ENCODE results near the gene AGRN.
A peak's percentile ranks its signal among the peaks of the same experiment; 100 is the strongest.
"Not testable (repeated sequence)": the region's sequence is repeated elsewhere in the genome, so short reads cannot be mapped to it uniquely, and the experiment has no call there.

Gene AGRN

GRCh38 chr1:978835-979743, 40.8 kb upstream of the AGRN start:
- Mint-ChIP-seq H3K4me1 (peaks cover 6% of the 10 kb centered on the region), H3K9me3 (no peaks in the 10 kb centered on the region), H3K36me3 (no peaks in the 10 kb centered on the region), H3K4me3 (no peak overlapping the region), H3K27ac (no peak overlapping the region)
- DNase-seq (ENCODE audit: low spot score in 2 of 2), result no peak
- no peak for ATAC-seq

GRCh38 chr1:979744-980072, 40.2 kb upstream of the AGRN start:
- Mint-ChIP-seq H3K27ac (no peak overlapping the region), H3K9me3 (no peaks in the 10 kb centered on the region), H3K4me3 (no peak overlapping the region), H3K4me1 (peaks cover 6% of the 10 kb centered on the region), H3K36me3 (no peaks in the 10 kb centered on the region)
- no peak for ATAC-seq
- no peak for DNase-seq (ENCODE audit: low spot score in 2 of 2)

- Mint-ChIP-seq H3K27ac (no peak overlapping the region), H3K36me3 (no peaks in the 10 kb centered on the region)
- no peak for DNase-seq (ENCODE audit: low spot score in 2 of 2)
Measured at GRCh38 chr1:980137-980571, 39.8 kb upstream of the AGRN start.

GRCh38 chr1:980602-981395, 39.1 kb upstream of the AGRN start:
- no peak overlapping the region for H3K4me3 Mint-ChIP-seq
- H3K36me3 Mint-ChIP-seq, result no peaks in the 10 kb centered on the region
- H3K27ac Mint-ChIP-seq, result no peak overlapping the region
- peaks cover 3% of the 10 kb centered on the region for H3K4me1 Mint-ChIP-seq
- ATAC-seq (no peak), DNase-seq (ENCODE audit: low spot score in 2 of 2) (no peak)
- H3K9me3 Mint-ChIP-seq, result no peaks in the 10 kb centered on the region

More at GRCh38 chr1:980137-980571, 39.8 kb upstream of the AGRN start:
- Mint-ChIP-seq H3K9me3 (no peaks in the 10 kb centered on the region), H3K4me3 (no peak overlapping the region), H3K4me1 (peaks cover 6% of the 10 kb centered on the region)
- no peak for ATAC-seq

- H3K36me3 Mint-ChIP-seq, result no peaks in the 10 kb centered on the region
- H3K27ac Mint-ChIP-seq, result no peak overlapping the region
- no peak overlapping the region for H3K4me3 Mint-ChIP-seq
- no peaks in the 10 kb centered on the region for H3K9me3 Mint-ChIP-seq
- H3K4me1 Mint-ChIP-seq, result no peaks in the 10 kb centered on the region
- no peak for DNase-seq (ENCODE audit: low spot score in 2 of 2)
- no peak for ATAC-seq
Measured at GRCh38 chr1:981491-981954, 38.4 kb upstream of the AGRN start.

- no peak within 1 kb of the TSS for H3K27ac Mint-ChIP-seq
- no peaks in the 10 kb centered on the region for H3K36me3 Mint-ChIP-seq
- ATAC-seq, result no peak
Measured at GRCh38 chr1:981955-982558, 37.9 kb upstream of the AGRN start, which contains the start of gene PERM1. PERM1 (minus strand) TSS chr1:982093; CDS start chr1:981029, 1,064 bp downstream.

GRCh38 chr1:982765-983436, 37.0 kb upstream of the AGRN start:
- Mint-ChIP-seq H3K9me3 (no peaks in the 10 kb centered on the region), H3K36me3 (no peaks in the 10 kb centered on the region), H3K27ac (no peak overlapping the region), H3K4me3 (no peak overlapping the region), H3K4me1 (no peaks in the 10 kb centered on the region)
- DNase-seq (ENCODE audit: low spot score in 2 of 2) (no peak), ATAC-seq (no peak)

More at GRCh38 chr1:981955-982558, 37.9 kb upstream of the AGRN start, which contains the start of gene PERM1:
- H3K9me3 Mint-ChIP-seq, result no peaks in the 10 kb centered on the region
- H3K4me3 Mint-ChIP-seq, result no peak within 1 kb of the TSS
- no peaks in the 10 kb centered on the region for H3K4me1 Mint-ChIP-seq
- DNase-seq (ENCODE audit: low spot score in 2 of 2), result no peak

- Mint-ChIP-seq H3K4me3 (no peak overlapping the region), H3K9me3 (no peaks in the 10 kb centered on the region), H3K4me1 (peaks cover 7% of the 10 kb centered on the region), H3K36me3 (peaks cover 2% of the 10 kb centered on the region), H3K27ac (no peak overlapping the region)
- peak; percentile 64 for ATAC-seq
- DNase-seq (ENCODE audit: low spot score in 2 of 2), result peak; percentile 64 to 83
Measured at GRCh38 chr1:983798-984475, 36.0 kb upstream of the AGRN start.

- ATAC-seq (no peak), DNase-seq (ENCODE audit: low spot score in 2 of 2) (no peak)
- H3K27ac Mint-ChIP-seq, result no peak overlapping the region
- peaks cover 7% of the 10 kb centered on the region for H3K36me3 Mint-ChIP-seq
- no peaks in the 10 kb centered on the region for H3K9me3 Mint-ChIP-seq
- peaks cover 10% of the 10 kb centered on the region for H3K4me1 Mint-ChIP-seq
- H3K4me3 Mint-ChIP-seq, result no peak overlapping the region
Measured at GRCh38 chr1:984476-984814, 35.5 kb upstream of the AGRN start.

GRCh38 chr1:985126-985525, 34.8 kb upstream of the AGRN start:
- Mint-ChIP-seq H3K27ac (no peak overlapping the region), H3K4me3 (no peak overlapping the region), H3K9me3 (no peaks in the 10 kb centered on the region), H3K36me3 (peaks cover 7% of the 10 kb centered on the region), H3K4me1 (peaks cover 10% of the 10 kb centered on the region)
- no peak for DNase-seq (ENCODE audit: low spot score in 2 of 2)
- no peak for ATAC-seq

- H3K4me1 Mint-ChIP-seq, result peaks cover 29% of the 10 kb centered on the region
- H3K36me3 Mint-ChIP-seq; DNase-seq (ENCODE audit: low spot score in 2 of 2); H3K9me3 Mint-ChIP-seq; ATAC-seq; H3K27ac Mint-ChIP-seq; H3K4me3 Mint-ChIP-seq: not testable (repeated sequence)
Measured at GRCh38 chr1:988061-988460, 31.9 kb upstream of the AGRN start.

GRCh38 chr1:991275-991674, 28.6 kb upstream of the AGRN start:
- ATAC-seq; H3K27ac Mint-ChIP-seq; H3K9me3 Mint-ChIP-seq; DNase-seq (ENCODE audit: low spot score in 2 of 2); H3K36me3 Mint-ChIP-seq; H3K4me3 Mint-ChIP-seq: not testable (repeated sequence)
- H3K4me1 Mint-ChIP-seq, result peaks cover 35% of the 10 kb centered on the region

- Mint-ChIP-seq H3K4me1 (peaks cover 35% of the 10 kb centered on the region), H3K27ac (no peak overlapping the region), H3K9me3 (no peaks in the 10 kb centered on the region), H3K4me3 (no peak overlapping the region), H3K36me3 (peaks cover 7% of the 10 kb centered on the region)
- DNase-seq (ENCODE audit: low spot score in 2 of 2) (no peak), ATAC-seq (no peak)
Measured at GRCh38 chr1:991895-992294, 28.0 kb upstream of the AGRN start.

- Mint-ChIP-seq H3K9me3 (no peaks in the 10 kb centered on the region), H3K4me1 (peaks cover 35% of the 10 kb centered on the region), H3K4me3 (no peak overlapping the region), H3K27ac (no peak overlapping the region), H3K36me3 (peaks cover 7% of the 10 kb centered on the region)
- ATAC-seq, result peak; percentile 61
- no peak for DNase-seq (ENCODE audit: low spot score in 2 of 2)
Measured at GRCh38 chr1:992362-992761, 27.6 kb upstream of the AGRN start.
